CD4-positive, alpha-beta T cell treated with Interleukin-4 for 1 hour (primary cell): Measurements from ENCODE around the gene MAP3K14.
A peak's percentile ranks its signal among the peaks of the same experiment; 100 is the strongest.

Experiments used
- DNase-seq, 2 donors: peaks; one replicate each; pipeline ENCODE4 v3.0.0-alpha.2; 2020 to 2022

The MAP3K14 gene

GRCh38 chr17:45338996-45339535 lies 22.2 kb upstream of the MAP3K14 start:
- DNase-seq = no peak

- DNase-seq = no peak
Measured at GRCh38 chr17:45338023-45338781, 21.4 kb upstream of the MAP3K14 start.

GRCh38 chr17:45336390-45337182 lies 19.8 kb upstream of the MAP3K14 start:
- DNase-seq = no peak

- DNase-seq = no peak
Measured at GRCh38 chr17:45335721-45336120, 18.9 kb upstream of the MAP3K14 start.

GRCh38 chr17:45334701-45335677 lies 18.2 kb upstream of the MAP3K14 start:
- no peak for DNase-seq

GRCh38 chr17:45334231-45334630 lies 17.4 kb upstream of the MAP3K14 start:
- DNase-seq = no peak

GRCh38 chr17:45333702-45334092 lies 16.9 kb upstream of the MAP3K14 start:
- DNase-seq = no peak

GRCh38 chr17:45332989-45333701 lies 16.3 kb upstream of the MAP3K14 start:
- peak; percentile 19 to 47 for DNase-seq

- DNase-seq = no peak
Measured at GRCh38 chr17:45332505-45332904, 15.7 kb upstream of the MAP3K14 start.

- DNase-seq = no peak
Measured at GRCh38 chr17:45326626-45327025, 9.8 kb upstream of the MAP3K14 start.

- DNase-seq = no peak
Measured at GRCh38 chr17:45325810-45326209, 9.0 kb upstream of the MAP3K14 start.

- DNase-seq = no peak
Measured at GRCh38 chr17:45324336-45324735, 7.5 kb upstream of the MAP3K14 start.

- DNase-seq = no peak
Measured at GRCh38 chr17:45322168-45322567, 5.3 kb upstream of the MAP3K14 start.

GRCh38 chr17:45320931-45321461 lies 4.2 kb upstream of the MAP3K14 start:
- DNase-seq = no peak

- no peak for DNase-seq
Measured at GRCh38 chr17:45320349-45320930, 3.6 kb upstream of the MAP3K14 start.

- no peak for DNase-seq
Measured at GRCh38 chr17:45319239-45319703, 2.5 kb upstream of the MAP3K14 start.

GRCh38 chr17:45318561-45319230 lies 1.9 kb upstream of the MAP3K14 start:
- DNase-seq = no peak

- DNase-seq = peak; percentile 100
Measured at GRCh38 chr17:45317111-45317928, 500 bp upstream of the MAP3K14 start.

- peak in 1 of 2 donors; percentile 35 for DNase-seq
Measured at GRCh38 chr17:45315648-45316433, 979 bp downstream of the MAP3K14 start.
